HepG2 (cell line): ENCODE results near the gene PRRC2A. TPM values are rescaled to one million over a fixed set of nuclear protein-coding genes. Genes with fewer than 3 reads are reported as not detected.

Experiments used
- AGO2 ChIP-seq: fragments of 200-400 bp; formaldehyde crosslinking; optimal IDR thresholded peaks from 2 replicates; pipeline ENCODE3; 2017; ENCODE audit warnings: mild to moderate bottlenecking, low read depth, low read length, moderate library complexity
- AKNA ChIP-seq: sonication (generic); formaldehyde crosslinking; IDR thresholded peaks from 2 replicates; pipeline ENCODE4 v1.4.0; 2020; ENCODE audit warnings: missing genetic modification reagents, borderline replicate concordance
- EED ChIP-seq: sonication (generic); formaldehyde crosslinking; IDR thresholded peaks from 2 replicates; pipeline ENCODE4 v1.5.0; 2020; ENCODE audit warnings: mild to moderate bottlenecking, missing genetic modification reagents
- ETV5 ChIP-seq: IDR thresholded peaks from 2 replicates; pipeline ENCODE4 v1.6.1; 2018; ENCODE audit warnings: missing biosample characterization, missing genetic modification reagents, inconsistent platforms, borderline replicate concordance
- KDM5B ChIP-seq: sonication (generic); formaldehyde crosslinking; IDR thresholded peaks from 2 replicates; pipeline ENCODE4 v1.4.0; 2020; ENCODE audit warnings: missing genetic modification reagents, mild to moderate bottlenecking, borderline replicate concordance
- MED8 ChIP-seq: sonication (generic); formaldehyde crosslinking; IDR thresholded peaks from 2 replicates; pipeline ENCODE4 v1.8.1; 2023; ENCODE audit warnings: mild to moderate bottlenecking, missing genetic modification reagents; ENCODE audit not compliant: insufficient replicate concordance
- MYC ChIP-seq: sonication (generic); formaldehyde crosslinking; IDR thresholded peaks from 2 replicates; pipeline ENCODE4 v1.9.0; 2021; ENCODE audit warnings: missing genetic modification reagents, borderline replicate concordance
- NFKB2 ChIP-seq: sonication (generic); formaldehyde crosslinking; IDR thresholded peaks from 2 replicates; pipeline ENCODE4 v1.4.0; 2020; ENCODE audit warnings: missing genetic modification reagents, borderline replicate concordance
- NR2F2 ChIP-seq: IDR thresholded peaks from 2 replicates; pipeline ENCODE4 v1.6.1; 2012; ENCODE audit warnings: low read depth, inconsistent platforms, borderline replicate concordance
- PRDM15 ChIP-seq: sonication (generic); formaldehyde crosslinking; IDR thresholded peaks from 2 replicates; pipeline ENCODE4 v1.4.0; 2020; ENCODE audit warnings: missing genetic modification reagents
- RFXAP ChIP-seq: sonication (generic); formaldehyde crosslinking; IDR thresholded peaks from 2 replicates; pipeline ENCODE4 v1.4.0; 2020; ENCODE audit warnings: missing genetic modification reagents, borderline replicate concordance
- ZC3H13 ChIP-seq: sonication (generic); formaldehyde crosslinking; IDR thresholded peaks from 2 replicates; pipeline ENCODE4 v1.8.1; 2023; ENCODE audit warnings: mild to moderate bottlenecking, missing genetic modification reagents, moderate library complexity
- ZNF333 ChIP-seq: sonication (generic); formaldehyde crosslinking; IDR thresholded peaks from 2 replicates; pipeline ENCODE4 v1.4.0; 2020; ENCODE audit warnings: mild to moderate bottlenecking, missing genetic modification reagents, borderline replicate concordance
- ZNF441 ChIP-seq: sonication (generic); formaldehyde crosslinking; IDR thresholded peaks from 2 replicates; pipeline ENCODE4 v1.7.0; 2021; ENCODE audit warnings: missing genetic modification reagents, borderline replicate concordance
- ZNF792 ChIP-seq: IDR thresholded peaks from 2 replicates; pipeline ENCODE4 v1.6.1; 2016
- polyA plus RNA-seq, 8 experiments: library from polyadenylated mRNA; depleted of rRNA in 3 of 8; stranded (reverse) in 7 of 8; unstranded in 1 of 8; fragments of >200 nt; fragmentation: Illumina TruSeq in 4 of 8; extraction: Trizol in 4 of 8; gene quantifications; 2 replicates each; pipeline versions ENCODE4 v1.2.1 to v1.2.3, GENCODE V29; 2011 to 2016; ENCODE audit warnings: low read depth in 4 of 8, missing spikeins in 1 of 8, mixed read lengths in 1 of 8; ENCODE audit not compliant: insufficient read depth in 1 of 8
- total RNA-seq, 5 experiments: library from RNA; depleted of rRNA; stranded (reverse); fragments of >200 nt; fragmentation: Illumina TruSeq; extraction: Trizol; gene quantifications; 2 replicates each; pipeline ENCODE4 v1.2.3, GENCODE V29; 2016; ENCODE audit warnings: low read depth in 1 of 5
- TF ChIP-seq, protein P1 (sequence below): sonication (generic); formaldehyde crosslinking; IDR thresholded peaks from 2 replicates; pipeline ENCODE4 v1.8.0; 2022; ENCODE audit warnings: missing genetic modification reagents, mild to moderate bottlenecking, moderate library complexity, borderline replicate concordance

Gene PRRC2A
- total and polyA plus RNA-seq, 2 of the 13 experiments (the other 11 are each of a cell fraction or from before 2014, with no cell fraction given): 38.9 to 47.4 TPM

- TF ChIP-seq PRDM15 (peak; percentile 21; the same call in 1 of the 2 replicates), EED (CRISPR knock-in tag) (peak; percentile 94), KDM5B (CRISPR knock-in tag) (peak; percentile 65; the same call in 1 of the 2 replicates), ETV5 (CRISPR knock-in tag) (no peak), ZNF333 (CRISPR knock-in tag) (peak; percentile 86; the same call in 1 of the 2 replicates), RFXAP (no peak; the same call in 1 of the 2 replicates), NR2F2 (no peak; the same call in 1 of the 2 replicates), NFKB2 (peak; percentile 48; the same call in 1 of the 2 replicates), ZNF792 (CRISPR knock-in tag) (peak; percentile 28; the same call in 1 of the 2 replicates), MYC (CRISPR knock-in tag) (peak; percentile 73), AKNA (CRISPR knock-in tag) (no peak), ZNF441 (CRISPR knock-in tag) (no peak; the same call in 1 of the 2 replicates), AGO2 (peak; percentile 69), MED8 (CRISPR knock-in tag) (peak; percentile 42), ZC3H13 (CRISPR knock-in tag) (0 out of 2 replicates have a peak, but pooled peaks have one; percentile 16)
- TF ChIP-seq, protein P1, sequence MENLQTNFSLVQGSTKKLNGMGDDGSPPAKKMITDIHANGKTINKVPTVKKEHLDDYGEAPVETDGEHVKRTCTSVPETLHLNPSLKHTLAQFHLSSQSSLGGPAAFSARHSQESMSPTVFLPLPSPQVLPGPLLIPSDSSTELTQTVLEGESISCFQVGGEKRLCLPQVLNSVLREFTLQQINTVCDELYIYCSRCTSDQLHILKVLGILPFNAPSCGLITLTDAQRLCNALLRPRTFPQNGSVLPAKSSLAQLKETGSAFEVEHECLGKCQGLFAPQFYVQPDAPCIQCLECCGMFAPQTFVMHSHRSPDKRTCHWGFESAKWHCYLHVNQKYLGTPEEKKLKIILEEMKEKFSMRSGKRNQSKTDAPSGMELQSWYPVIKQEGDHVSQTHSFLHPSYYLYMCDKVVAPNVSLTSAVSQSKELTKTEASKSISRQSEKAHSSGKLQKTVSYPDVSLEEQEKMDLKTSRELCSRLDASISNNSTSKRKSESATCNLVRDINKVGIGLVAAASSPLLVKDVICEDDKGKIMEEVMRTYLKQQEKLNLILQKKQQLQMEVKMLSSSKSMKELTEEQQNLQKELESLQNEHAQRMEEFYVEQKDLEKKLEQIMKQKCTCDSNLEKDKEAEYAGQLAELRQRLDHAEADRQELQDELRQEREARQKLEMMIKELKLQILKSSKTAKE (CRISPR knock-in tag): 0 out of 2 replicates have a peak, but pooled peaks have one; percentile 29
Measured at GRCh38 chr6:31620586-31621319, at the start of gene PRRC2A (continued).
